Large intestine (tissue), 3 donors: ENCODE measurements around the gene AOC2. TPM values are rescaled to one million over a fixed set of nuclear protein-coding genes. Genes with fewer than 3 reads are reported as not detected.
"Not testable (repeated sequence)": the region's sequence is repeated elsewhere in the genome, so short reads cannot be mapped to it uniquely, and the experiment has no call there.

Experiments used
- DNase-seq, 2 donors: peaks; one replicate each; pipeline versions ENCODE4 v3.0.0 to v3.0.0-alpha.2; 2013
- H3K27ac ChIP-seq: one replicate; pipeline ENCODE4 v1.5.1; 2013; ENCODE audit warnings: low read length
- H3K27me3 ChIP-seq: 2 replicates; pipeline ENCODE4 v1.6.1; 2013; ENCODE audit warnings: low read length; ENCODE audit not compliant: control insufficient read depth, insufficient read depth
- H3K36me3 ChIP-seq: 2 replicates; pipeline ENCODE4 v1.6.1; 2013; ENCODE audit warnings: low read length; ENCODE audit not compliant: control insufficient read depth, insufficient read depth
- H3K4me1 ChIP-seq: one replicate; pipeline ENCODE4 v1.6.1; 2013; ENCODE audit warnings: low read length; ENCODE audit not compliant: control insufficient read depth, insufficient read depth
- H3K4me3 ChIP-seq: one replicate; pipeline ENCODE4 v1.5.1; 2013; ENCODE audit warnings: low read length
- H3K9me3 ChIP-seq: one replicate; pipeline ENCODE4 v1.6.1; 2013; ENCODE audit warnings: mild to moderate bottlenecking, low read depth, low read length, moderate library complexity; ENCODE audit not compliant: control insufficient read depth
- WGBS: methylation state at CpG from one replicate; pipeline ENCODE4 v1.1.5; 2013; ENCODE audit warnings: low lambda C conversion rate; ENCODE audit not compliant: insufficient coverage; 5-methylcytosine and 5-hydroxymethylcytosine counted together
- polyA plus RNA-seq: library from polyadenylated mRNA; unstranded; fragments of 120-200 nt; gene quantifications from one replicate; pipeline ENCODE4 v1.2.1, GENCODE V29; 2013

The AOC2 gene
- polyA plus RNA-seq, 1 donor: 1.2 TPM

DNA sequence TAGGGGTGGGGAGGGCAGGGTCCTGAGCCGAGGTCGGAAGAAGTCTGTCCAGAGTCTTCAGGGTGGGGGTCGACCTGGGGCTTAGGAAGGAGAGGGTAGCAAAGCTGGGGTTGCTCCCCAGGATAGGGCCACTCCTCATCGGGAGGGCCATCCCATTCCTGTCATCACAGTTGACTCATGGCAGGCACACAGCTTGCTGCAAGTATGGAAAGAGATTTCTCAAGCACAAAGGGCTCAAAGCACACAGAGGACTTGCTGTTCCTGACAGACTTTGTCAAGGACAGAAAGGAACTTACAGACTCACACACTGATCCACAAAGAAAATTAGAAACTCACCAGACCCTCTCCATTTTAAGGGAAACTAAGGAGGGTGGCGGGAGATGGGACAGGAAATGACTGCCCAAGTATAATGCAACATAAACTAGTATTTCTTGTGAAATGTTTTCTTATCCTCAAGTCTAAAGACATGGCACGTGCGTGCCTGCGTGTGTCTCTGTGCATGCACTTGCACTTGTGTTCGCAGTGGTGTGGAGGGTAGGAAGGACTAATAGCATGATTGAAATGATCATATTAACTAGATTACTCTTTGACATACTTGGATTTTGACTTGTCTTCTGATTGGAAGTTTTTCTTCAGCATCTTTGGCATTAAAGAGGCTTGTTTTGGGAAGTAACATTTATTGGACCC, 2.4 kb downstream of the AOC2 start:
- H3K4me1 ChIP-seq: no peaks in the 10 kb centered on the region
- no peaks in the 10 kb centered on the region for H3K27me3 ChIP-seq
- H3K36me3 ChIP-seq: peaks cover 34% of the 10 kb centered on the region
- WGBS: 82% methylated on average over 2 of the region's 9 CpGs
- no peak overlapping the region for H3K27ac ChIP-seq
- no peak for DNase-seq
- H3K9me3 ChIP-seq: no peaks in the 10 kb centered on the region
- no peak overlapping the region for H3K4me3 ChIP-seq

DNA sequence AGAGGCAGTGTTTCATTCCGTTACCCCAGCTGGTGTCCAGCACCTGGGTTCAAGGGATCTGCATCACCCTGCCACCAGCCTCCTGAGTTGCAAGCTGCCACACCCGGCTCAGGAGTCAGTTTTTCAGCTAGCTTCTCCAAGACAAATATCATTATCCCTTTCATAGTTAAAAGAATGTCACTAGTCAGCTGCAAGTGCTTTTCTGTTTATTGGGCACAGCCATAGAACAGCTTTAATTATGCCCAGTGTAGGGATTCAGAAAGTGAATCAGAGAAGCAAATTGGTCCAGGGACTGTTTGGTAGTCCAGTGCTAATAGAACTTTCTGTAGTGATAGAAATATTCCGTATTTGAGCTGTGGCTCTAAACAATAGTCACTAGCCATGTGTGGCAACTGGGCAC, 3.7 kb downstream of the AOC2 start:
- Histone ChIP-seq H3K36me3 (peaks cover 22% of the 10 kb centered on the region), H3K9me3 (no peaks in the 10 kb centered on the region), H3K4me3 (no peak overlapping the region), H3K27me3 (no peaks in the 10 kb centered on the region), H3K4me1 (no peaks in the 10 kb centered on the region), H3K27ac (no peak overlapping the region)
- no CpG with 5 or more reads among the region's 3 CpGs for WGBS
- DNase-seq: no peak

DNA sequence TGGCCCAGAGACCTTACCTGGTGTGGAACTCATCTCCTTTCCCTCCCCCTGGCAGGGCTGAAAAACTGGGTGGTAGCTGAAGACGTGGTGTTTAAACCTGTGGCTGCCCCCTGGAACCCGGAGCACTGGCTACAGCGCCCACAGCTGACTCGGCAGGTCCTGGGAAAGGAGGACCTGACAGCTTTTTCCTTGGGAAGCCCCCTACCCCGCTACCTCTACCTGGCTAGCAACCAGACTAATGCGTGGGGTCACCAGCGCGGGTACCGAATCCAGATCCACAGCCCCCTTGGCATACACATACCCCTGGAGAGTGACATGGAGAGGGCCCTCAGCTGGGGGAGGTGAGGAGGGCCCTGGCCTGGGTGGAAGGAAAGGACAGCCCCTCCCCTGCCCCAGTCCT, 4.7 kb downstream of the AOC2 start:
- DNase-seq: no peak
- no CpG with 5 or more reads among the region's 9 CpGs for WGBS
- Histone ChIP-seq H3K4me1 (peaks cover 4% of the 10 kb centered on the region), H3K9me3 (no peaks in the 10 kb centered on the region), H3K36me3 (peaks cover 16% of the 10 kb centered on the region), H3K27me3 (no peaks in the 10 kb centered on the region), H3K27ac (no peak overlapping the region), H3K4me3 (no peak overlapping the region)

DNA sequence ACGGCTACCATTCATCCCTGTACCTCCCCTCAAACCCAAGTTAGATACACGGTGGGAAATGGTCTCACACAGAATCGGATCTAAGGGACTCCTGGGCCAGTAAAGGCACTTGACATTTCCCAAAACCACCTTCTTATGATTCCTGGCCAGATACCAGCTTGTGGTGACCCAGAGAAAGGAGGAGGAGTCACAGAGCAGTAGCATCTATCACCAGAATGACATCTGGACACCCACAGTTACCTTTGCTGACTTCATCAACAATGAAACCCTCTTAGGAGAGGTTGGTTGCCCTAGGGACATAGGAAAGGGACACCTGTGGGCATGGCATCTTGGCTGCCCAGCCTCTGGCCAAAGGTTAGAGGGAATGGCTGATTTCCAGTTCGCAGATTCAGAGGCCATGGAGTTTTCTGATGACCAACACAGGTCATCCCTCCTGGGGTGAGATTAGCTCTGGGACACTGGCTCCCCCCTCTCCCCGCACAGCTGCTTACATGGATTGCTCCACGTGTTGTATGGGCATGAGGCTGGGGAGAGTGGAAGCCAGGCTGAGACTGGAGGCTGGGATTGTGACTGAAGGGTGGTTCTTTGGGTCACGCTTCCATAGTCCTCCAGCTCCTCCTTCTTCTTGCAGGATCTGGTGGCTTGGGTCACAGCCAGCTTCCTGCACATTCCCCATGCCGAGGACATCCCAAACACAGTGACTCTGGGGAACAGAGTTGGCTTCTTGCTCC, 5.2 kb downstream of the AOC2 start:
- no peaks in the 10 kb centered on the region for H3K9me3 ChIP-seq
- DNase-seq: no peak
- no peak overlapping the region for H3K27ac ChIP-seq
- no CpG with 5 or more reads among the region's 8 CpGs for WGBS
- H3K4me1 ChIP-seq: peaks cover 9% of the 10 kb centered on the region
- H3K4me3 ChIP-seq: no peak overlapping the region
- peaks cover 11% of the 10 kb centered on the region for H3K36me3 ChIP-seq
- no peaks in the 10 kb centered on the region for H3K27me3 ChIP-seq

DNA sequence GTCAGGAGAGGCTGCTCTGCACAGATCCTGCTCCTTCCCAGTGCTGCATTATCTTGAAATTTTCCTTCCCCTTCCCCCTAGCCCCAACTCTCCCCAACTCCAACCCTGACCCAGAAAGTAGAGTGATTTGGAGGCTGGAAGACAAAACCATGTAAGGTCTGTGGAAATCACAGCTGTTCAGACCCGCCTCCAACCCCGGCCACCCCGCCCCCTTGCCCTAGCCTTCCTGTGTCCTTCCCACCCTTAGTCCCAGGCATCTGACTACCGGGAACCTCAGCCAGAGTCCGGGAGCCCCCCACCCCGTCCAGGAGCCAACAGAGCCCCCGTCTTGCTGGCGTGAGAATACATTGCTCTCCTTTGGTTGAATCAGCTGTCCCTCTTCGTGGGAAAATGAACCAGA, 6.6 kb downstream of the AOC2 start, which contains the start of gene AOC3:
Gene AOC3, plus strand, starts transcription at position 246 of the 400 bp plus-strand sequence. Its CDS starts 145 bp downstream, at position 391.
- no peaks in the 10 kb centered on the region for H3K9me3 ChIP-seq
- H3K27ac ChIP-seq: peak within 1 kb of the TSS; percentile 35
- no peak within 1 kb of the TSS for H3K4me3 ChIP-seq
- H3K4me1 ChIP-seq: peaks cover 11% of the 10 kb centered on the region
- no peak for DNase-seq
- H3K27me3 ChIP-seq: no peaks in the 10 kb centered on the region
- H3K36me3 ChIP-seq: no peaks in the 10 kb centered on the region
- WGBS: no CpG with 5 or more reads among the region's 9 CpGs

DNA sequence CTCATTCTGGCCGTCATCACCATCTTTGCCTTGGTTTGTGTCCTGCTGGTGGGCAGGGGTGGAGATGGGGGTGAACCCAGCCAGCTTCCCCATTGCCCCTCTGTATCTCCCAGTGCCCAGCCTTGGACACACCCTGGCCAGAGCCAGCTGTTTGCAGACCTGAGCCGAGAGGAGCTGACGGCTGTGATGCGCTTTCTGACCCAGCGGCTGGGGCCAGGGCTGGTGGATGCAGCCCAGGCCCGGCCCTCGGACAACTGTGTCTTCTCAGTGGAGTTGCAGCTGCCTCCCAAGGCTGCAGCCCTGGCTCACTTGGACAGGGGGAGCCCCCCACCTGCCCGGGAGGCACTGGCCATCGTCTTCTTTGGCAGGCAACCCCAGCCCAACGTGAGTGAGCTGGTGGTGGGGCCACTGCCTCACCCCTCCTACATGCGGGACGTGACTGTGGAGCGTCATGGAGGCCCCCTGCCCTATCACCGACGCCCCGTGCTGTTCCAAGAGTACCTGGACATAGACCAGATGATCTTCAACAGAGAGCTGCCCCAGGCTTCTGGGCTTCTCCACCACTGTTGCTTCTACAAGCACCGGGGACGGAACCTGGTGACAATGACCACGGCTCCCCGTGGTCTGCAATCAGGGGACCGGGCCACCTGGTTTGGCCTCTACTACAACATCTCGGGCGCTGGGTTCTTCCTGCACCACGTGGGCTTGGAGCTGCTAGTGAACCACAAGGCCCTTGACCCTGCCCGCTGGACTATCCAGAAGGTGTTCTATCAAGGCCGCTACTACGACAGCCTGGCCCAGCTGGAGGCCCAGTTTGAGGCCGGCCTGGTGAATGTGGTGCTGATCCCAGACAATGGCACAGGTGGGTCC, 7.2 kb downstream of the AOC2 start:
- WGBS: no CpG with 5 or more reads among the region's 28 CpGs
- not testable (repeated sequence) for H3K36me3 ChIP-seq, H3K9me3 ChIP-seq, H3K4me3 ChIP-seq, DNase-seq, H3K27me3 ChIP-seq
- Histone ChIP-seq H3K27ac (peak overlapping the region; percentile 35), H3K4me1 (peaks cover 11% of the 10 kb centered on the region)

DNA sequence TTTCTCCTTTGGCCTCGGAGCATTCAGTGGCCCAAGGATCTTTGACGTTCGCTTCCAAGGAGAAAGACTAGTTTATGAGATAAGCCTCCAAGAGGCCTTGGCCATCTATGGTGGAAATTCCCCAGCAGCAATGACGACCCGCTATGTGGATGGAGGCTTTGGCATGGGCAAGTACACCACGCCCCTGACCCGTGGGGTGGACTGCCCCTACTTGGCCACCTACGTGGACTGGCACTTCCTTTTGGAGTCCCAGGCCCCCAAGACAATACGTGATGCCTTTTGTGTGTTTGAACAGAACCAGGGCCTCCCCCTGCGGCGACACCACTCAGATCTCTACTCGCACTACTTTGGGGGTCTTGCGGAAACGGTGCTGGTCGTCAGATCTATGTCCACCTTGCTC, 8.0 kb downstream of the AOC2 start:
- peaks cover 11% of the 10 kb centered on the region for H3K4me1 ChIP-seq

DNA sequence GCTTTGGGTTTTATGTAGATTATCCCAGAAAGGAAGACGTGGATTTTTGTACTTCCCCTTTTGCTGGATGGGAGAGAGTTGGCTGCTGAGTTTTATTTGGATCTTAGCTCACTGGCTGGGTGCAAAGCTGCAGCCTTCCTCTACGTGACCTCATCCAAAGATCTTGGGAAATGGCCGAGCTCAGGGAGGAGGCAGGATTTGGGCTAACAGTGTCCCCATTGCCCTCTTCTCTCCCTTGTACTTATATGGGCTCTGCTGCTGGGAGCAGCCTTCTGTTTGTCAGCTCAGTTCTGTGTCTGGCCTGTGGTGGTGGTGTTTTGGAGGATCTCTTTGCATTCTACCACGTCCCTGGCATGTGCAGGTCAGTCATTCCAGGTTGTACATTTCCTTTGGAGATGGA, 8.6 kb downstream of the AOC2 start:
- no peaks in the 10 kb centered on the region for H3K9me3 ChIP-seq
- DNase-seq: no peak
- no peaks in the 10 kb centered on the region for H3K27me3 ChIP-seq

More for the DNA sequence above, 8.0 kb downstream of the AOC2 start:
- H3K4me3 ChIP-seq: peak overlapping the region; percentile 0
- H3K9me3 ChIP-seq: no peaks in the 10 kb centered on the region
- H3K36me3 ChIP-seq: no peaks in the 10 kb centered on the region
- no CpG with 5 or more reads among the region's 15 CpGs for WGBS
- no peak overlapping the region for H3K27ac ChIP-seq
- no peaks in the 10 kb centered on the region for H3K27me3 ChIP-seq
- DNase-seq: no peak

DNA sequence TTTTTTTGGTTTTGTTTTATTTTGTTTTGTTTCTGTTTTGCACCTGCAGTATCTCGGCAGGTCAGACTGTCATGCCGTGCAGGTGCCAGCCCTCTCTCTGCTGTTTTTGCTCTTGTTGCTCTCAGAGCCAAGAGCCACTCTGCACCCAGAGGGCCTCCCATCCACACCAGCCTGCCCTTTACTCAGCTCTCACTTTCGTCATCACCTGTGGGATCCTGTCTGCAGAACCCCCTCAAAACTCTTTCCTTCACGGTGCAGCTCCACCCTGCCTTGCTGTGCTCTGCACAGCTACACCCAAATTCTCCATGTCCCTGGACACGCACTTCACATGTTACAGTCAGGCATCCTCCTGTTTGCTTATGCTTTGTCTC, 9.2 kb downstream of the AOC2 start:
- H3K27ac ChIP-seq: no peak overlapping the region
- DNase-seq: no peak
- no peaks in the 10 kb centered on the region for H3K27me3 ChIP-seq
- H3K4me1 ChIP-seq: peaks cover 11% of the 10 kb centered on the region
- no peaks in the 10 kb centered on the region for H3K36me3 ChIP-seq
- peak overlapping the region; percentile 0 for H3K4me3 ChIP-seq
- WGBS: 60% methylated on average over 2 of the region's 5 CpGs
- no peaks in the 10 kb centered on the region for H3K9me3 ChIP-seq

More for the DNA sequence above, 8.6 kb downstream of the AOC2 start:
- Histone ChIP-seq H3K27ac (no peak overlapping the region), H3K4me3 (peak overlapping the region; percentile 0), H3K36me3 (no peaks in the 10 kb centered on the region), H3K4me1 (peaks cover 11% of the 10 kb centered on the region)
- no CpG with 5 or more reads among the region's 4 CpGs for WGBS
